Renal cortex interstitium (tissue), 11 donors: ENCODE measurements around the gene C10orf62. TPM values are rescaled to one million over a fixed set of nuclear protein-coding genes. Genes with fewer than 3 reads are reported as not detected.

Experiments used
- DNase-seq, 11 donors: peaks; one replicate each; pipeline ENCODE4 v3.0.0-alpha.2; 2013; ENCODE audit warnings: low read depth in 9 of 11, low spot score in 4 of 11; ENCODE audit errors: extremely low read depth in 1 of 11
- polyA plus RNA-seq, 3 donors: library from polyadenylated mRNA; unstranded; fragments of 120-200 nt; gene quantifications; one replicate each; pipeline ENCODE4 v1.2.1, GENCODE V29; 2013; ENCODE audit not compliant: insufficient read length in 3 of 3

Gene C10orf62
- polyA plus RNA-seq, 3 donors = 0.27 to 1.3 (median 0.84) TPM

DNA sequence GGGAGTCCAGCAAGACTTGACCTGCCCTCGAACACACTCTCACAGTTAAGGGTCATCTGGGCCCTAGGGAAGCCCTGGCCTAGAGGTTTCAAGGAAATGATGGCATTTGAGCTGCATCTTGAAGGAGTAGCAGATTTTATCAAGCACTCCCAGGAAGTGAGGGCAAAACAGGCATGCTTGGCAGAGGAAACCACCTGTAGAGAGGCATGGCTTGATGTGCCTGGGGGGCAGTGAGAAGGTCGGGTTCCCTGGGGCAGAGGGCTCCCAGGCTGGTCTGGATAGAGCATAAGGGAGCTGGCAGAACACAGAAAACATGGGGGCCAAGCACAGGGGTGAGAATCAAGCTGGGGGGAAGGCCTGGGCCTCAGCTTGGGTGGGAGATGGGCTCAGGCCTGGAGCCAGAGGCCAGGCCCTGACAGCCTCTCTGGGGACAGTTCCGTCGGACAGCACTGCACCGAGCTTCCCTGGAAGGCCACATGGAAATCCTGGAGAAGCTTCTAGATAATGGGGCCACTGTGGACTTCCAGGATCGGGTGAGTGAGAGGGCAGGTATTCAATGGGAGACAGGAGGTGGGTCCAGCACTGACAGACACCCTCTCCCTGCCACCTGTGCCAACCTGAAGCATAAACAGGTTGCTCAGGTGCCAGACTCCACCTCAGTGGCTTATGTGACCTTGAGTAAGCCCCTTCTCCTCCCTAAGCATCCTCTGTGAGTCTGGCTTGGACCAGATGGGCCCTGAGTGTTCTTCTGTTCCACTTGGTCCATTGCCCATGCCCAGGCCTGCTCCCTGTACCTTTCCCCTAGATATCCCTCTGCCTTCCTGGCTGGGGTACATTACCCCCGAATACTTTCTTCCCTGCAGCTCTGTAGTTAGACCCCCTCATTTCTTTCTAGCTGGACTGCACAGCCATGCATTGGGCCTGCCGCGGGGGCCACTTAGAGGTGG lies 8.8 kb upstream of the C10orf62 start:
- no peak for DNase-seq

- DNase-seq = no peak
Observed at GRCh38 chr10:97582169-97582568, 7.4 kb upstream of the C10orf62 start.

DNA sequence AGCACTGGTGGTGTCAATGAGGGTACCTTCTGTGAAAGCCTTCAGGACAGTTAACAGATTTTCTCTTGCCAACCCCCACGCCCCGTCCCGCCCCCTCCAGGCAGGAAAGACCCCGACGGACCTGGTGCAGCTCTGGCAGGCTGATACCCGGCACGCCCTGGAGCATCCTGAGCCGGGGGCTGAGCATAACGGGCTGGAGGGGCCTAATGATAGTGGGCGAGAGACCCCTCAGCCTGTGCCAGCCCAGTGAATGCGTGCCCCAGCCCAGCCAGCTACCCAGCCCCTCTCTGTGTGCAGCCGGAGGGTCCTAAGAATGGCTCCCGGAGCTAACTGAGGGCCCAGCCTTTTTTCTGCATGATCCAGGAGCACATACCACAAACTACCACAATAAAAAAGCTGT lies 6.0 kb upstream of the C10orf62 start:
- no peak for DNase-seq

DNA sequence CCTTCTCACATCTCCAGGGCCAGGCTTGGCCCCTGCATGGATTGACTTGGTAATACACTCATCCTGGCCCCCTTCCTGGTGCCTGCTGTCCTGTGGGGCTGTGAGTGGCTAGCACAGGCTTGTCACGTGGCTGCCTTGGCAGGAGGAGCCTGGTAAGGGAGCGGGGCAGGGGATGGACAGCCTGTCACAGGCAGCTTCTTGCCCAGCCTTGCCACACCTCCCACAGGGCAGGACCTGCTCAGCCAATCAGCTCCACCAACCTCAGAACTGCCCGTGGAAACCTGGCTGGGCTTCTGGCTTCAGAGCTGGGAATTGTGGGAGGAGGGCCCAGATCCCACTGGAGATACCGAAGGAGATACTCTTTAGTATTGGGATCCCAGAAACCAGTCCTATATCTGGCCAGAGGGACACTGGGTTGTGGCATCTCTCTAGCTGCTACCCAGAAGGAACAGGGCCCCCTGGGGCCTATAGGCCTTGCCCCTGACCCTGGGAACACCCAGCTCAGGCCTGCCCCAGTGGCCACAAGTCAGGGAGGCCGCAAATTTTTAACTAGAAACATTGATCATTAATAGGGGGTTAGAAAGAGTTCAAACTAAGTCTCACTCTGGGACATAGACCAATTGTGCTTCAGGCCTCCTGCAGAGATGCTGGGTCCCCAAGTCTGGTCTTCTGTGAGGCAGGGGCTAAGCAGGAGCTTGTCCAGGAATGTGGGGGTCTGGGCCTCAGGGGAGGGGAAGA lies 5.3 kb upstream of the C10orf62 start, which contains the start of gene HOGA1:
TSS of gene HOGA1 (plus strand) at position 330 of the 738 bp plus-strand sequence. CDS start at position 645, 315 bp downstream.
- peak in 8 of 11 donors; percentile 25 to 57 (median 46) for DNase-seq

DNA sequence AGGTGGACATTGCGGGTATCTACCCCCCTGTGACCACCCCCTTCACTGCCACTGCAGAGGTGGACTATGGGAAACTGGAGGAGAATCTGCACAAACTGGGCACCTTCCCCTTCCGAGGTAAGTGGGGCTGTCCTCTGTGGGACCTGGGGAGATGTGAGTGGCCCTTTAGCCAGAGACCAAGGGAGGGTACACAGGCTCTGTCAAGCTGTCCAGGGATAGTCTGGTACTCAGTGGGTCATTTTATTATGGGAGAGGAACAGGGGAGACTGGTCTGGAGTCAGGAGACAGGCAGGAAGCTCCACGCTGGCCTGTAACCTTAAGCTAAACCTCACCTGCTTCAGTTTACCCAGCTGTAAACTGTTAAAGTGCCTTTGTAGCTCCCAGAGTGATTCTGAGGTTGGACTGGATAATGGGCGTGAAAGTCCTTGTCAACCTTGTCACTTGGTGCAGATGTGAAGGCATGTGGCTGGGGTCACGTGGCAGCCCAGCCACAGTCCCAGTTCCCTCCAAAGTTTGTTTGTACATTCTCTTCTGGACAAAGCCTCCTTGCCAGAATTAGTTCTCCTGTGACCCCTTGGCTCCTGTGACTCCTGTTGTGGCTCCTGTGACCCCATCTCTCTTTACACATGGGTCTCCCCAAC lies 4.6 kb upstream of the C10orf62 start:
- no peak for DNase-seq

- no peak for DNase-seq
Observed at GRCh38 chr10:97585439-97585811, 4.1 kb upstream of the C10orf62 start.

GRCh38 chr10:97587183-97587582 lies 2.3 kb upstream of the C10orf62 start:
- no peak for DNase-seq

- no peak for DNase-seq
Observed at GRCh38 chr10:97590082-97590747, 694 bp downstream of the C10orf62 start.

- no peak for DNase-seq
Observed at GRCh38 chr10:97590748-97591495, 1.4 kb downstream of the C10orf62 start.

DNA sequence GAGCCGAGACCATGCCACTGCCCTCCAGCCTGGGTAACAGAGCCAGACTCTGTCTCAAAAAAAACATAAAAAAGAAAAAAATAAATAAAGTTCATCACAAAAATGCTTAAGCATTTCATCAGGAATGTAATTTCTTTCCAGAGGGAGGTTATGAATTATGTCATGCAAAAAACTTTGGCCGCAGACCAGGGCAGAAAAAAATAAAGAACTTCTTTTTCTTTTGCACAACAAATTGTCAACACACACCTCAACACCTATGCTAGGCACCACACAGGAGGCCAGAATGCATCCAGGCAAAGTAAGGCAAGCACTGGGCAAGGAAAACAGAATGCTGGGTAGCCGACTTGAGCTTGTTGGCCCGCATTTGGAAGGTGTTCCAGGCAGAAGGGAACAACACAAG lies 3.9 kb downstream of the C10orf62 start:
- DNase-seq = no peak

DNA sequence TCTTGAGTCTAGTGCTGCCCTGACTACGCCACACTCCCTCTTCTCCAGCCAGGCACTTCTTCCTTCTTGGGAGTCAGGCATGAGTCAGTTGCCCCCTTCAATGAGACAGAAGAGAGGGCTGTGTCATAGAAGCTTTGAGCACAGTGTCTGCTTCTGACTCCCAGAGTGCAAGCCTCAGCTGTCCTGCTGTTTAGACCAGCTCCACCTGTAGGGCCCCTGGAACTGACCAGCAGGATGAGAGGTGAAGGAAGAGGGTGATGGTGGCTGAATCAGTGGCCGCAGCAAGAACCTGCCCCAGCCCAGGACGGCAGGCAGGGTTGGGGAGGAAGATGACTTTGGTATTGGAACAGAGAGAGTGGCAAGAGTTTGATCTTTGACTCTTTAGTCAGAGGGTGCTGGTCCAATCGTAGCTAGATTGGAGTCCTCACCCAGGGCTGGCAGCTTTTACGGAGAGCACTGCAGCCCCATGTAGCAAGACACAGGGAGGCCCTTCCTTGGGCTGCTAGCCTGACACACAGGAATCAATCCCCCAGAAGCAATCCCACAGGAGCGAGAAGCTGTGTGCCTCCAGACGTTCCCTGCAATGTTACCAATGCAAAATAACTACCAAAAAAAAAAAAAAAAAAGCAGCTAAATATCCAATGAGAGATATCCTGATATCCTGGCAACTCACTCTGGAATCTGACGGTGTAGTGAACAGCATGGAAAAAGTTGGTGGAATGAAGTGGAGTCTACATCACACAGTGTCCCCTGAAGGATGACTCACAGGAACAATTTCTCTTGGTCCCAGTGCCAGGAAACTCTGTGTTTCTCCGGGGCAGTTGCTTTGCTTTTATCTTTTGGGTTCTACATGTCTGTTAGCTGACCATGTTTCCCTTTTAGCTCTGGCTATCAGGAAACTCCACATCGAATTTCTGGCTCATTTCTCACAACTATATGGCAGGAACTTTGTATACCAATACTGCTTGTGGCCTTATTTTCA lies 6.9 kb downstream of the C10orf62 start:
- DNase-seq = no peak

DNA sequence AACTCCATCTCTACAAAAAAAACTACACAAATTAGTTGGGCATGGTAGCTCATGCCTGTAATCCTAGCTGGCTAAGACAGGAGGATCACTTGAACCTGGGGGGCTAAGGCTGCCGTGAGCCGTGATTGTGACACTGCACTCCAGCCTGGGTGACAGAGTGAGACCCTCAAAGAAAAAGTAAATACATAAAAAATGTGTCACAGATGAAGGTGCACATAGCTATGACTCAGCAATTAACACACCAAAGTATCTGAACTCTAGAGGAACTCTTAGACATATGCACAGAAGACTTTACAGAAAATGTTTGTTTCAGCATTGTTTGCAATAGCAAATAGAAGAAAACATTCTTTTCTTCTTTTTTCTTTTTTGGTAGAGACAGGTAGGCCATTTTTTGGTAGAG lies 8.3 kb downstream of the C10orf62 start:
- DNase-seq = no peak

- no peak for DNase-seq
Observed at GRCh38 chr10:97598407-97599271, 9.1 kb downstream of the C10orf62 start.

DNA sequence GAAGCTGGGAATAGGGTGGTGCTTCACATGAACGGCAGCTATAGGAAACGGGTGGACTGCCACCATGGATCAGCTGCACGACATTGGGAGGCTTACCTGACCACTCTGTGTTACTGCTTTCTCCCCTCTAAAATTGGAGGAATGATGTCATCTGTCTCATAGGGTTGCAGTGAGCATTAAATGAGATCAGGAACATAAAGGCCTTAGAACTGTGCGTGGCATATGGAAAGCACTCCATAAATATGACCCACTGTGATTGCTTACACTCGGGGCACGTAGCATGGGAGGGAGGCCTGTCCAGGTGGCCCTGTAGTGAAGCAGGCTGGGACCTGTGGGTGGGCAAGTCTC lies 9.7 kb downstream of the C10orf62 start:
- no peak for DNase-seq

DNA sequence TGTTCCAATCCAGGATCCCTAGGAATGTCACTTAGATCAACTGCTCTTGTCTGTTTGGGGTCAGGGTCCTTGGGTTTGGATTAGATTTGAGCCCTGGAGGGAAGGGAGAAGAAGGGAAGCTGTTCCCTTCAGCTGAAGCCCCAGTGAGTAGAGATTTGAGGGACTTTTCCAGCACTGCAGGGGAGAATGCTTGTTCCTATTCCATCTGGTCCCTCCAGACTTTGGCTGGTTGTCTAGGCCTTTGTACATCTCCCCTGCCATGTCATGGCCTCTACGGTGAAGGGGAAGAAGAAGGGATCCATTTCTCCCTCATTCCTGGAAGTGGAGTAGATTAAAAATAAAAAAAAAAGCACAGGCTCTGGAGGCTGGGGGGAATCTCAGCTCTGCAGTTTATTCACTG lies 11.1 kb downstream of the C10orf62 start:
- no peak for DNase-seq
